T1000 (cell line): Measurements from ENCODE around the gene DCLK2.

ENCODE experiments used
- DNase-seq: peaks from one replicate; lab custom pipeline; 2025; ENCODE audit warnings: mixed read lengths; lab: John Stamatoyannopoulos, UW

Gene DCLK2

GRCh38 chr4:150078041-150078578 is at the start of gene DCLK2:
Gene DCLK2, plus strand, starts transcription at chr4:150078445. Its CDS starts 583 bp downstream, at chr4:150079028.
- DNase-seq = peak; percentile 60

DNA sequence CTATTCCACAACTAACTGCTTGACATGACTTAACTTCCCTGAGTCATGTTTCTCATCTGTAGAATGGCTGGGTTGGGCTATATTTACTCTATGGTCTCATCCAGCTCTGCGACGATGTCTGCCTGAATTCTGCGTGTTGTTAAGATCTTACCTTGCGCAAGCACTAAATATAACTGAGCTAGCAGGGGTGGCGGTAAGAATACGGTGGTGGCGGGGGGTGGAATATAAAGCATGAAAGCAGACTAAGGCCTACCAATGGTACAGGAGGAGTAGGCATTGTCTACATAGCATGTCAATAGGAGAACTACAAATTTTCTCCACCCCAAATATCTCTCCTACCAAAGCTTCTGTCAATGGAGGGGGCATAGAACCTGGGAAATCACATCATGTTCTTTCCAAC is 45.7 kb upstream of the DCLK2 start:
- no peak for DNase-seq

GRCh38 chr4:150033081-150033480 is 45.2 kb upstream of the DCLK2 start:
- no peak for DNase-seq

GRCh38 chr4:150033901-150034300 is 44.3 kb upstream of the DCLK2 start:
- DNase-seq = no peak

DNA sequence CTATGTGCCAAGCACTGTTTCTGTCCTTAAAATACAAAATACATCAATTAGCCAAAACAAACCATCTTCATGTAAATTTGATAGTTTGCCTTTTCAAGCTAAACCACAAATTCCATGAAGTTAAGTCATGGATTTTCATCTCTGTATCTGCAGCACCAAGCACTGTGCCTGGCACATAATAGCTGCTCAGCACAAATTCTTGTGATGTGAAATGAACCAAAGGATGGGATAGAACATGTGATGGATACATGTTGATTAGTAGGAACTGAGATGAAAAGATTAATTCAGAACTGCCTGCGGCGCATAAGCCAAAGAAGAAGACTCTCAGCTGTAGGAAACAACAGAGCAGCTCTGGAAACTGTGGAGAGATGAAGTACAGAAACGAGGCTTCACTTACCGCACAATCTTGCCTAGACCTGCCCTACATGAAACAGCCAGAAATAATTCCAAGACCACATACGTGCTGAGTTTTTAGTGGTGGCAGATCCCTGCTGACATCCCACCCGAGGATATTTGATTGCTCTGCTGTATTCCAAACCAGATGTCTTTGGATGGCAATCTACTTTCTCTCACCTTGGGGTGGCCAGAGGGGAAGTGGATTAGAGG is 40.9 kb upstream of the DCLK2 start:
- DNase-seq = no peak

DNA sequence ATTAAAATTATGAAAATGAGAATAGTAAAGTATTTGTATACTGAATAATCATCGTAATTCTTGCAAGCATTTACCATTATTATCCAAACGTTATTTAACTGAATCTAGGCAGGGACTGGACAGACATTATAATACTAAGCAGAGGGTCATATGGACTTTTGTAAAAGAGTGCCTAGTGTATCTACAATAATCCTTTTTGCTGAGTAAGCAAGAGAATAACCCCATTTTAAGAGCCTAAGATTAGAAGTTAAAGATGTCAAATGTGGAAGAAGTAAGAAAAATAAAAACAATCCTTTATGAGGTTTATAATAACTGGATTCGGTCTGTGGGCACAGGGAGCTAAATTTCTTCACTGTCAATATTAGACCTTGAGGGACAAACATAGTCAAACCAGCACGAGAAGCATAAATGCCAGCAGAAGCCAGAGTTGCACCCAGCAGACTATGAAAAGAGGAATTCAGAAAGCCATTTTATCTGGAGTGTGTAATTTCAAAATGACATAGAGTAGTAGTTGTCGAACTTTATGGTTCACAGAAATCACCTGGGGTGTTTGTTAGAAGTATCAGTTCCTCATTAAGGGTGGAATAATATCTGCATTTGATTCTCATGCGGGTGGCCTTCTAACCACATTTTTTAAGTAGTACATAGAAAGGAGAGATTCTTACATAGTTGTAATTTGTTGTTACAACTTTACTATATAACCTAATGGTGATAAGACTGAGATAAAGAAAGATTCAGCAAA is 39.7 kb upstream of the DCLK2 start:
- no peak for DNase-seq

- no peak for DNase-seq
Measured at GRCh38 chr4:150039274-150040127, 38.7 kb upstream of the DCLK2 start.

DNA sequence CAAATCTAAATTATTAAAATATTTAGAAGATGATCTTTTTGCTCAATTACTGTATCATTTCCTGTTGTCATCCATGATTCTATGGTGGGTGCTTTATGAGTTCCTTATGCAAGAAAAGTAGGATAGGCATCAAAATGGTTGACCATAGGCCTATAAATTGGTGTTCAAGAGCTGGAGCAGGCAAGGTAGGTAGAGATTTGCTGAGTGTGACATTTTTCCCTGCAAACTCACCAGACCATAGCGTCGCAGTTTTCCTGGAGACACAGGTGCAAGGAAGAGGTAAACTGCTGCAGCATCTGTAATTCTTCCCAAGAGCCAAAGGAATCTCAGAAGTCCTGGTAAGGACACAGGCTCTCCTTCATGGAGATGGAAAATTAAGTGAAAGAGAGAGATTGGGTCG is 33.7 kb upstream of the DCLK2 start:
- DNase-seq = no peak

DNA sequence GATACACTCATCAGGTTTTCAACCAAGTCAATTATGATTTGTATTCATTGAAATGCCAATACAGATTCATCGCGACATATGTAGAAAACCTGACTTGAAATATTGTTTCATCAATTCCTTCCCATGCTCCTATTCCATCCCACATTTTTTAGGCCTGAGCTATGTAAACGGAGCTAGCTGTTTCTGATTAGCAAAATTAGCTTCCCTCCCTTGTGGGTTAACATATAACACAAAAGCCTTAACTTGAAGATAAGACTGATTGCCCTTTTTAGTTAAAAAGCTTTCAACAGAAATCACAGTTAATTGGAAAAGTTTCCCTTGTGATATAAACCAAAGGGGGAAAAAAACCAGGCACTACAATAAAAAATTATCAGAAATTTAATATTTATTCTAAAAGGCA is 32.8 kb upstream of the DCLK2 start:
- no peak for DNase-seq

DNA sequence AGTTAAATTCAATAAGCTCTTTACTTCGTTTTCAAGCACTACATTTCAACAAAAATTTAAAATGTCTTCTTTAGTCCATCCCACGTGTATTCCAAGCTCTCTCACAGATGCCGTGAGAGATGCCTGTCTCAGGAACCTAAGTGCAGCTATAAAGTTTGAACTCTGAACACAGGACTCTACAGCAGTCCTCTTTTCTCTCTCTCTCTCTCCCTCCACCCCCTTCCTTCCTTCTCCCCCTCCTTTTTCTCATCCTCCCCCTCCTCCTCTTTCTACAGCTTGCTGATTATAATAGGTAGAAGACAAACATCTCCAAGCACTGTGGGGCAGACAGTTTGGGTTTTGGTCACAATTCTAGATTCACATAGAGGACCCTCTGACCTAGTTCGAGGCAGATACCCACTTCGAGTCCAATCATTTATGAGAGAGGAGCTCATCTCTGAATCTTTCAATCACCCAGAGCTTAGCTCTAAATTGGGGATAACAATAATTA is 31.5 kb upstream of the DCLK2 start:
- no peak for DNase-seq

DNA sequence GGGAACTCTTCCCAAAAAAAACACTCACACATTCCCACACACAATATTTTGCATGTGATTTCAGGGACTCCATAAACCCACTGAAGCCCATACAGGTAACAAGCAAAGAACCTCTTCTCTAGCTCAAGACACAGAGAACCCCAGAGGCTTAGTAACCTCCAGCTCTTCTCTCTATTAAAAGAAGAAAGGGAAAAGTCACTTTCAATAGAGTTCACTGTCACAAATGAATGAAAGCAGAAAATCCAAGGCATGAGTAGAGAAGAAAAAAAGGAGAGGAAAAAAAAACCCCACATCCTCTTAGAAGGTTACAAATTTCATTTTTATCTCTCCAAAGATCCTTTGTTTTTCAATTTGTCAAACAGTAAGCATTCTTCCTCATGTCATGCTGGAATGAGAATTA is 30.7 kb upstream of the DCLK2 start:
- no peak for DNase-seq

GRCh38 chr4:150049682-150050081 is 28.6 kb upstream of the DCLK2 start:
- DNase-seq = no peak

GRCh38 chr4:150050566-150050965 is 27.7 kb upstream of the DCLK2 start:
- DNase-seq = no peak

GRCh38 chr4:150051111-150051510 is 27.1 kb upstream of the DCLK2 start:
- DNase-seq = no peak

DNA sequence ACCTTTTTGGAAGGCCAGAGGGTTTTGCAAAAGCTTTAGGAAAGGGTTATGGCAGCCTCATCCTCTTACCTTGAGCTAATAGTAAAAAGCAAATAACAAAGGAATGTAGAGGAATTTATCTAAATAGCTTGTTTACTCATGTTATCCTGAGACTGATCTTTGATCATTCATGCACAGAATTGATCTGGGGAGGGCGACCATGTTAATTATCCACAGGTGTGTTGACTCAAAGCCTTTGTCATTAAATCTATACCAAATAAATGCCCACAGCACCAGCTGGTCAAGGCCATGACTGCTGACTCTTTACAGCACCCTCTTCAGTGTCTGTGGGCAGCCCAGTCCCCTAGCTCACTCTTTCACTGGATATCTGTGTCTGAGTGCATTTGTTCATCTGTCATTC is 22.8 kb upstream of the DCLK2 start:
- no peak for DNase-seq

DNA sequence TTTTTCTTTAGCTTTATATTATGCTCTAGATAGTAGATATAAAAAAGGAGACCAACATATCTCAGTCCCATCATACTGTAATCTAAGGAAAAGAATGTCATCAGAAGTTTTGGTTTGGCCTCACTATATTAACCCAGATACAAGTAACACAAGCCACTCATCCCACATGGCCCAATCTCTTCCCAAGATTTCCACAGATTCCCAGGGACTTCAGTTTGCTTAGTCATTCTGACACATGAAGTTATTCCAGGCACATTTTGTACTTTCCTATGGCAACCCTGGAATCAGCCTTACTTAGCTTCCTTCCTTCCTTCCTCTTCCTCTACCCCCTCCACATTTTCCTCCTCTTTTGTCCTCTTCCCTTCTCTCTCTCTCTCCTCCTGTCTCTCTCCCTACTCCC is 21.7 kb upstream of the DCLK2 start:
- no peak for DNase-seq

GRCh38 chr4:150061086-150061776 is 17.0 kb upstream of the DCLK2 start:
- no peak for DNase-seq

GRCh38 chr4:150063128-150063527 is 15.1 kb upstream of the DCLK2 start:
- no peak for DNase-seq

- DNase-seq = no peak
Measured at GRCh38 chr4:150065740-150066139, 12.5 kb upstream of the DCLK2 start.

GRCh38 chr4:150067859-150068258 is 10.4 kb upstream of the DCLK2 start:
- no peak for DNase-seq

- no peak for DNase-seq
Measured at GRCh38 chr4:150068300-150068960, 9.8 kb upstream of the DCLK2 start.
